COLO829 (cell line): Measurements from ENCODE around the gene AK2.
A peak's percentile ranks its signal among the peaks of the same experiment; 100 is the strongest.
"Not testable (repeated sequence)": the region's sequence is repeated elsewhere in the genome, so short reads cannot be mapped to it uniquely, and the experiment has no call there.

Experiments
- DNase-seq: peaks from one replicate; pipeline ENCODE4 v3.0.0; 2012; ENCODE audit warnings: low spot score

Gene AK2

DNA sequence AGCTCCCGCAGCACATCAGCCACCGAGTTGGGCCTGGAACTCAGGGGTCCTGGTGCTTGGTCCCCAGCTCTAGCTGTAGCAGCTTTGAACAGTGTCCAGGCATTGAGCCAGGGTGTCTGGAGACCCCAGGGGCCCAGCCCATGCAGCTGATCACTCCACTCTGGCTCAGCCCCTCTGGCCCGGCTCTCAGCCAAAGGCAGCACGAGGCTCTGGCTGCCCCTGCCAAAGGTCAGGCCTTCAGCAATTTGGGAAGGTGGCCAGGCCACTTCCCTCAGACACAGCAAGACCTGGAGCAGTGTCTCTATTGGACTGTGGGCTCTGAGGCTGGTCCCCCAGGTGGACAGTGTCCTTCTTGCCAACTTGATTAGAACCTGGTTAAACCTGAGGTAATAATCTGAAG is 37.7 kb downstream of the AK2 start:
- no peak for DNase-seq

DNA sequence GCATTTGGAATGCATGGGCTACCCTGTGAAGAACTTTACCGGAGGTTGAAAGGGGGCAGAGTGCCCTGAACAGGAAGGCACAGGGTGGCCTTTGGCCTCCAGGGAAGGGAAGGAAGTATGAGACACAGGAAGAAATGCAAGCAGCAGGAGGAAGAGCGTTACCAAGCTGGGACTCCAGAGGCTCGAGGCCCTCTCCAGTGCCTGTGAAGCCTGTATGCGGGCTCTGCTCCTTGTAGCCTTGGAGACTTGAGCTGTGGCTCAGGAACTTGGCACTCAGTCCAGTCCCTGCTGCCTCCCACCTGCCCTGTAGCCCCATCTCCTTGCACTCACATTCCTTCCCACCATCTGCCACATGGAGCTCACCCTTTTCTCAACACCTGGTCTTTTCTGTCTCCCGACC is 38.6 kb downstream of the AK2 start:
- no peak for DNase-seq

DNA sequence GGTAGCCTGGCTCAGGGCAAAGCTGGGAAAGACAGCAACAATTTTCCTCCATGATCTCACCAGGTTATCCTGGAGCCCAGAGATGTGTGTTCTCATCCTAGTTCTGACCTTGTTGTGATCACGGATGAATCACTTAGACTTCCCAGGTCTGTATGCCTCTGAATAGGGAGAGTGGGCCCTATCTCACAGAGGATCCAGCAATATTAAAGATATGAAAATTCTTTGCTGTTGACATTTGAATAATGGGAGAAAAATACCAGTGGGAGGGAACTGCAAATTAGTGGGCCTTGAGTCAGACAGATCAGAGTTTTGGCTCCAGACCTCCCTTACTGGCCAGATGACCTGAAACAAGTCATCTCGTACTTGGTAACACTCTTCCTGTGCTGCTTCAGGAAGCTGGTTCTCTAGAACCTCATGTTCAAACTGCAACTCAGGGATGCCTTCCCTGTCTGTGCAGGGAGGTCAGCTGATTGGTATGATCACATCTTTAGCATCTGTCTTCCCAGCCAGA is 39.2 kb downstream of the AK2 start:
- DNase-seq: no peak

DNA sequence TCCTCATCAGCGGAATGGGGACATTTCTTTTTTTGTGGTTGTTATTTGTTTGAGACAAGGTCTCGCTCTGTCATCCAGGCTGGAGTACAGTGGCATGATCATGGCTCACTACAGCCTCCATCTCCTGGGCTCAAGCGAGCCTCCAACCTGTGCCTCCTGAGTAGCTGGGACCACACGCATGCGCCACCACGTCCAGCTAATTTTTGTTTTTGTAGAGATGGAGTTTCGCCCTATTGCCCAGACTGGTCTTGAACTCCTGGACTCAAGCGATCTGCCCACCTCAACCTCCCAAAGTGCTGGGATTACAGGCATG is 43.4 kb downstream of the AK2 start:
- DNase-seq: not testable (repeated sequence)

DNA sequence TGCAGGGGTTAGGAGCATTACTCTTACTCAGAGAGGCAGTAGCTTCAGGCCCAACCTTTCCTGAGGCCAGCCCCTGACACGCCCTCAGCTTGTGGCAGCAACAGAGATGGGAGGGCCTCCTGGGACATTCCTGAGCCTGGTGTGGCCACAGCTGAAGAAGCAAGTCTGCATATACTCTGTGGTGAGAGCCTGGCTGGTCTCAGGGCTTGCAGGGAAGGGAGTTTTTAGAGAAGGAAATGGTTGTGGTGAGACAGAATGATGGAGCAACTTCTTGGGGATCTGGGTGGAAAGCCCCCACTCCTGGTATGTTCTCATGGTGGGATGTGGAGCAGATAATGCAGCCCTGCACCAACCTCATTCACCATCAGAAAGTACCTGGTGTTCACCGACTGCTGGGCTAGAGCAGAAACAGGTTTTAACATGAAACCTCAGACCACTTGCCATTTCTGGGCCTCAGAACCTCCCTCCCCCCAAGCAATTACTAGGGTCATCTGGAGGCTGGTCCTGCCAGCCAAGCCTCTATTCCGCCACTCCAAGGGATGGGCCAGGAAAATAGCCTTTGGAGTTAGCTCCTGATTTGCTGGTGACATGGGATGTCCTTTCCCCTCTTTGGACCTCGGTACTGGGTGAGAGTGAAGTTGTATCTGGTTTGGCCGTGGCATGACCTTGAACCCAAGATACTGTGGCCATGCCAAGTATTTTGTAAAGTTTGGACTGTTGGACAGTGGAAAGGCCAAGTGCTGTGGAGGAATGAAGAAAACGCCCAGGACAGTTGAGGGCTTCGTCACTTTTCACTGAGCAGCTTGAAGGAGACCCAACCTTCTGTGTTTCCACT is 44.0 kb downstream of the AK2 start:
- peak; percentile 69 for DNase-seq

DNA sequence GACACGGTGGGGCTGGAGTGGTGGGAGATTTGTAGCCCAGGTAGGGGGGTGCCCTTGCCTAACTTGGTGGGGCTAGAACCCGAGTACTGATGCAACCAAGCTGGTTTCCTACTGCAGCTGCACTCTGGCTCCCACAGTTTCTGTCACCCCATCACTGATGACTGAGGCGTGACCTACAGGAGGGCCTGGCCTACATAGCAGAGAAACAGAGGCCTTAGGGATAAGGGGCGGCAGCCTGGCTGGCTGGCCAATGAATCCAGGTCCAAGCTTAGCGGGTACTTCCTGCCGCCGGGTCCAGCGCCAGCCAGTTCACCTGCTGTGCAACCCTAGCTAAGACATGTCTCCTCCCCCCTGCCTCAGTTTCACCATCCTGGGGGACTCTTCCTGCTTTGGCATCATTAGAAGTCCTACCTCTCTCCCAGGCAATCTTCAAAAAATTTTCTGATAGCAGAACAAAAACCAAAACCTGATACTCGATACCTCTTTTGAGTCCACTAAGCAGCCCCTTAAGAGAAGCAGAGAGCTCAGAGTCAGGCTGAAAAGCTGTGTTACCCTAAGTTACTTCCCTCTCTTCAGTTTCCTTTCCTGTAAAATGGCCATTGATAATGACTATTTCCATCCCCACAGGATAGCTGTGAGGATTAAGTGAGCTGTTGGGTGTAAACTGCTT is 44.7 kb downstream of the AK2 start:
- no peak for DNase-seq

DNA sequence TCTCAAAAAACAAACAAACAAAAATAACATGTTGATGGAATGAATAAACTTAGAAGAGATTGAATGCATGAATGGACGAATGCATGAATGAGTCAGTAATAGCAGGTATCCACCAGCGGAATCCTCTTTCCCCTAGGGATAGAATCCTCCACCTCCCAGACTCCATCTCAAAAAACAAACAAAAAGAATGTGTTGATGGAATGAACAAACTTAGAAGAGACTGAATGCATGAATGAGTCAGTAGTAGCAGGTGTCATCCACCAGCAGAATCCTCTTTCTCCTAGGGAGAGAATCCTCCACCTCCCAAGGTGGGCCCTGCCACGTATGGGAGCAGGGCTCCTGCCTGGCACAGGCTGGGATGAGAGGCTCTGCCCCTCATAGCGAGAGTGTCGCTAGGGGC is 45.3 kb downstream of the AK2 start:
- DNase-seq: no peak

DNA sequence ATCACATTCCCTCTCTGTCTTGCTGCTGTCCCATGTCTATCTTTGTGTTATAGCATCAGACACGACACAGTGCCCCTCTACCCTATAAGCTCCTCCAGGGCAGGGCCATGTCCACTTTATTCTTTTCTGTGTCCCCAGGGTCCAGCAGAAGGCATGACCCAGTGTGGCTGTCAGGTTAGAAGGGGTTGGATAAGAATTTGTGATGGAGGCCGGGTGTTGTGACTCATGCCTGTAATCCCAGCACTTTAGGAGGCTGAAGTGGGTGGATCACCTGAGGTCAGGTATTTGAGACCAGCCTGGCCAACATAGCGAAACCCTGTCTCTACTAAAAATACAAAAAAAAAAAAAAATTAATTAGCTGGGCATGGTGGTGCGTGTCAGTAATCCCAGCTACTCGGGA is 45.8 kb downstream of the AK2 start:
- DNase-seq: no peak

DNA sequence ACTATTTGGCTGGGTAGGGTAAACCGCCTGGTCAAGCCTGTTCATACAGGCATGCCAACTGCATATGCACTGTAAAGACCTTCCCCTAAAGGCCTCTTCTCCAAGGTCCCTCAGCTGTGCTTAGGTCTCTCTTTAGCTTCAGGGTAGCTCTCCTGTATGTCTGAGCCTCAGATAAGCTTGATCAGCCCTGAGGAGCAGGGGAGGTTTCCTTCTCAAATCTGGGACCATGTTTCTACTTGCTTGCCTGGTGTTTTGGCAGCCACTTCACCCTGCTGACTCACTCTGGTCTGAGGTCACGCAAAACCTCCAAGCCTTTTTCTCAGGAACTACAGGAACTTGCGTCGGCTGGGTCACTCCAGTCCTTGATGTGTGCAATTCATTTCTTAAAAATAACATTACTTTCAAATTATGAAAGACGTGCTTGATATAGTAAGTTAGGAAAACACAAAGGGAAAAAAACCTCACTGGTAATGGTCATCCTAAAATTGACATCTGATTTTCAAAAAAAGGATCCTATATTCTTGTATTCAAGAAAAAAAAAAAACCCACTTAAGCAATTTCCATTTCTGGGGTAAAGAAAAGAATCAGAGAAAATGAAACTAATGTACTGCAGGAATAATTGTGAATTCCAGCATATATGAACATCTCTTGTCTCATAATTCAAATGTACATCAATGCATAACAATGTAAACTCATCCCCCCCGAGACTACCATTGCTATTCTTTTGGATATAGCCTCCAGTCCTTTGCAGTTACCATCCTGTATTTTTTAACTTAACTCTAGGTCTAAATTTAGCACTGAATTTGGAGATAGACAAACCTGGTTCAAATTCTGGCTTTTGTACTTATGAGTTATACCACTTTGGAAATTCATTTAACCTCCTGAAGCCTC is 47.3 kb downstream of the AK2 start:
- peak; percentile 57 for DNase-seq

DNA sequence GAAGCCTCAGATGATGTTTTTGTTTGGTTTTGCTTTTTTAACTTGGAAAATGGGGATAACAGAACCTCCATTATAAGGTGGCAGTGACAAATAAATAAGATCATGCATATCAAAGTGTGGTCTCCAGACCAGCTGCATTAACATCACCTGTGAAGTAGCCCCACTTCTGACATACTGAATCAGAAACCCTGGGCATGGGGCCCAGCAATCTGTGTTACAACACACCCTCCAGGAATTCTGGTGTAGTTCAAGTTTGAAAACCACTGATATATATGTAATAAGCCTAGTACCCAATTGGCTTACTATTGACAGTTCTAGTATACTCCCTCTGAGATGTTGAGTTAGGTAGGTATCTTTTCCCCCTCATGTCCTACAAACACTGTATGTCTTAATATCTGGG is 48.0 kb downstream of the AK2 start:
- DNase-seq: no peak

DNA sequence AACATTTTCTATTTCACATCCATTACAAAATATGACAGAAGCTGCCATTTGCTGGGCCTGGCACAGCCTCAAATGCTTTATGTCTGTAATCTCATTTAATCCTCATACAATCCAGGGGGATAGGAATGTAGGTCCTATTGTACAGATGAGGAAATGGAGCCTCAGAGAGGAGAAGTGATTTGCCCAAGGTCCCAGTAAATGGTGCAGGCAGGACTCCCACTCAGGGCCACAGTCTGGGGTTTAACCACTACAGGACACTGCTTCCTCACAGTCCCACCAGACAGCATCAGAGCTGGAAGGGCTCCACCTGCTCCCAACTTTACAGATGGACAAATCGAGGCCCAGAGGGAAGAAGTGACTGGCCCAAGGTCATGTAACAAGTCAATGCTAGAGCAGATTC is 51.5 kb downstream of the AK2 start:
- DNase-seq: no peak

DNA sequence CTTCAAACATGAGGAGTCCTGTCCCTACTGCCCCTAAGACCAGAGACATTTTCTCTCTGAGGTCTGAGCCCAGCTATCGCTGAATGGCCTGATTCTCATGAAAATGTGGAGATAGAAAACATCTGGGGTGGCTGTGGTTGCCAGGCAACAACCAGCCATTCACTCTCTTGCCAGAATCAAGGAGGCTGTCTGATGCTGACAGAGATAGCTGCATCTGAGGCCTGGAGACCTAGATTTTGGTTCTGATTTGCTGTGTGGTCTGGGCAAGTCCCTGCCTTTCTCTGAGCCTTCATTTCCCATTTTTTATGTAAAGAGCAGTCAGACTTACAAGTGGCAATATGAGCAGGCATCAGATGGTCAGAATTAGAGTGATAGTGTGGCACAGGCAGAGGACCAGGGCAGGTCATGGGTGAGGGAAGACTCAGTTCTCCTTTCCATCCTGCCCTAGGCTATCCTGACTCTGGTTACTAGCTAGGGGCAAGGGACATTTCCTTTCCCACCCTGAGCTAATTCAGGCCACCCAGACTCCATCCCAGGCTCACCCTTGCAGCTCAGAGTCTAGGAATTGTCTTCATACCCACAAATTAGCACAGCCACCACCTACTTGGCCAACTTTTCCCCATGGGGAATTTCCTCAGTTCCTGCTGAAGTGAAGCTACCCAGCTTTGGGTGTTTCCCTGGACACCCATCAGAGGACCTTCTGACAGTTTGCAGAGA is 52.1 kb downstream of the AK2 start:
- DNase-seq: no peak

DNA sequence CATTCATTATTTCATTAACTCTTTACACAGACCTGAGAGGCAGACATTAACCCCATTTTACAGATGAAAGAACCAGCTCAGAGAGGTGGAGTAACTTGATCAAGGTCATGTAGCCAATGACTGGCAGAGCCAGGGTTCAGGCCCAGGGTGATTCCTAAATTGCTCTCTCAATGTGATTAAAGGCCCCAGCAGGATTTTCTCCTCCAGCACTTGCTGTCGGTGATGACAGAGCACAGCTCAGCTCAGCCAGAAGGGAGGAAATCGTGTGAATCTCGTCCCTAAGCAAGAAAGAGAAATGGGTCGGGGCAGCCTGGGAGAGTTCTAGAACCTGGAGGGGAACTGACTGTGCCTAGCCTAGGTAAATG is 52.6 kb downstream of the AK2 start:
- DNase-seq: no peak

DNA sequence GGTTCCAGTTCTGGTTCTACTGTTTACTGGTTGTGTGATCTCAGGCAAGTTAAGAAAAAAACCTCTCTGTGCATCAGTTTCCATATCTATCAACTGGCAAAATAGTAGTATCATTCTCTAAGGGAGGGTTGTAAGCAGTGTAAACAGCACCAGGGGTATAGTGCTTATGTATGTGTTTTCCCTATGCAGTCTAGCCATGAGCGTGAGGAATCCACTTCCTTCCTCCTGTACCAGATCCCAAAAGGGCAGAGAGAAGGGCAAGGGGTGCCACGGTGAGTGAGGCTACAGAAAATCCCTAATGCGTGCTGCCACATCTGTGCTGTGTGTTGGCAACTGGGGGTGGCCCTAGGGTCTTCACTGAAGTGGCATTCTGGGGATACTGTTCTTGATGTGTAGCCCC is 53.7 kb downstream of the AK2 start:
- no peak for DNase-seq

DNA sequence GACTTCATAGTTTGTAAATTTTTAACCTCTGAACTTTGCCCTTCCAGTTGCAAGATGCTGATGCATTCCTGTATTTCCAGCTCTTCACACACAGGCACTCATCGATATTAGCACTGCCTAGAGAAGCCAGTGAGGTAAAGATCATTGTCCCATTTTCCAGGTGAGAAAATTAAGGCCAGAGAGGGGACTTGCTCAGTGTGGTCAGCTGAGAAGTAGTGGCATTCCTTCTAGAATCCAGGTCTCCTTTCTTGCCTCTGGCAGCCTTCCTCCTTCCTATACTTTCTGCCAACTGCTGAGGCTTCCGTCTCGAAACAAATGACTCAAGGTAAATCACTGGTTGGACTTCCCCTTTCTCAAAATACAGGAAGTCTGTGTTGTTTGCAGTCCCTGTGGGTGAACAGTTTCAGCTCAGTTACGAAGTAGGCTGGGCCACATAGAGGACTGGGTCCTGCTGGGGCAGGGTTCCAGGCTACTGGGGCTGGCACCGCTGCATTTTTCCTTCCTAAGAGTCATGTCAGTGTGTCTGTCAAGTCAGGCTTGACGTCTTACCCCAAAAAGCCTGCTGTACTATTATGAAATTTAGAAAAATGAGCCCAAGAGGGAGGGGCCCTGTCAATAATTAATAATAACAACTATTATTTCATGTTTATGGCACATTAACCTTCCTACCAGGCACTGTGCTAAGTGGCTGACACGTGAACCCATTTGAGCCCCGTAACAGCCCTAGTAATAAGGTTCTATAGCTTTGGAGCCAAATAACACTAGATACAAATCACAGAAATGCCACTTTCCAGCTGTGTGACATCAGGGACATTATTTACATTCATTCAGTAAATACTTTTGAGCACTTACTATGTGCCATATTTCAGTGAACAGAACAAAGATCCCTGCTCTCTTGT is 55.4 kb downstream of the AK2 start:
- DNase-seq: no peak

DNA sequence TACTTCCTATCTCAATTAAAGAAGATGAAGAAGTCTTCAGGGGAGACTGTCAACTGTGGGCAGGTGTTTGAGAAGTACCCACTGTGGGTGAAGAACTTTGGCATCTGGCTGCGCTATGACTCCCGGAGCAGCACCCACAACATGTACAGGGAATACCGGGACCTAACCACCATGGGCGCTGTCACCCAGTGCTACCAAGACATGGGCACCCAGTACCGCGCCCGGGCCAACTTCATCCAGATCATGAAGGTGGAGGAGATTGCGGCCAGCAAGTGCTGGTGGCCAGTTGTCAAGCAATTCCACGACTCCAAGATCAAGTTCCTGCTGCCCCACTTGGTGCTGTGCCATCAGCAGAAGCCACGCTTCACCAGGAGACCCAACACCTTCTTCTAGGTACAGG is 56.6 kb downstream of the AK2 start:
- no peak for DNase-seq

DNA sequence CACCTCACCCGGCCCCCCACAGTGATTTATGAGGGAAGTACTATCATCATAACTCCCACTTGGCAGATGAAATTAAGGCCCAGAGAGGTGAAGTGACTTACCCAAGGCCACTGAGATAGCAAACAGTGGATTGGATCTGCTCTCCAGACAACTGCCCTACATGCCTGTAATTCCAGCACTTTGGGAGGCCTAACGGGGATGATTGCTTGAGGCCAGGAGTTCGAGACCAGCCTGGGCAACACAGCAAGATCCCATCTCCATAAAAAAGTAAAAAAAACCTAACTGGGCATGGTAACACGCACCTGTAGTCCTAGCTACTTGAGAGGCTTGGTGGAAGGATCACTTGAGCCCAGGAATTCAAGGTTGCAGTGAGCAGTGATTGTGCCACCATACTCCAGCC is 57.8 kb downstream of the AK2 start:
- DNase-seq: no peak

DNA sequence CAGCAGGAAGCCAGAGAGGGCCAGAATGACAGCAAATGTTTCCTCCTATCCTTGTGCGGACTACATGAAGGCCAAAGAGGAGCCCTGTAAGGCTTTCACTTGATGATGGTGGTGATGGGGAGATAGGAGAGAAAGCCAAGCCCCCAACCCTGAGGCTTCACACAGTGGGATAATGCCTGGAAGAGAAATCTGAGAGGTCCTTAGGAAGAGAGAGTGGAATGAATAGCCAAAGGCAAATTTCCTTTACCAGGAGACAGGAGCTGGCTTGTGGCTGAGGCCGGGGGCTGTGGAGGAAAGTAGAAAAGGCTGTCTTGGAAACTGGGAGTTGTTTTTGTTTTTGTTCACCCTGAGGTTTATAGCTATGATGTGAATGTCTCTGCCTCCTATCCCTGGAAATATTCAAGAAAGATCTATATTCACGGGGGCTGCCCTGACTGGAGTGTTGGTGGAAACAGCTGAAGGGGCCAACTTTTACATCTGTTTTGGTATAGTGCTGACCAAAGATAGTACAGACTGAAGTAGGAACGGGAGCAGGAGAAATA is 59.1 kb downstream of the AK2 start:
- no peak for DNase-seq

DNA sequence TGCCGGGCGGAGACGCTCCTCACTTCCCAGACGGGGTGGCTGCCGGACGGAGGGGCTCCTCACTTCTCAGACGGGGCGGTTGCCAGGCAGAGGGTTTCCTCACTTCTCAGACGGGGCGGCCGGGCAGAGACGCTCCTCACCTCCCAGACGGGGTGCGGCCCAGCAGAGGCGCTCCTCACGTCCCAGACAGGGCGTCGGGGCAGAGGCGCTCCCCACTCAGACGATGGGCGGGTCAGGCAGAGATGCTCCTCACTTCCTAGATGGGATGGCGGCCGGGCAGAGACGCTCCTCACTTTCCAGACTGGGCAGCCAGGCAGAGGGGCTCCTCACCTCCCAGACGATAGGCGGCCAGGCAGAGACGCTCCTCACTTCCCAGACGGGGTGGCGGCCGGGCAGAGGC is 61.6 kb downstream of the AK2 start:
- DNase-seq: not testable (repeated sequence)

DNA sequence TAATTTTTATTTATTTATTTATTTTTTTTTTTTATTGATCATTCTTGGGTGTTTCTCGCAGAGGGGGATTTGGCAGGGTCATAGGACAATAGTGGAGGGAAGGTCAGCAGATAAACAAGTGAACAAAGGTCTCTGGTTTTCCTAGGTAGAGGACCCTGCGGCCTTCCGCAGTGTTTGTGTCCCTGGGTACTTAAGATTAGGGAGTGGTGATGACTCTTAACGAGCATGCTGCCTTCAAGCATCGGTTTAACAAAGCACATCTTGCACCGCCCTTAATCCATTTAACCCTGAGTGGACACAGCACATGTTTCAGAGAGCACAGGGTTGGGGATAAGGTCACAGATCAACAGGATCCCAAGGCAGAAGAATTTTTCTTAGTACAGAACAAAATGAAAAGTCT is 63.2 kb downstream of the AK2 start:
- not testable (repeated sequence) for DNase-seq
